GM18868 (cell line): ENCODE measurements around the gene DOCK7.
"Not testable (repeated sequence)": the region's sequence is repeated elsewhere in the genome, so short reads cannot be mapped to it uniquely, and the experiment has no call there.

ENCODE experiments used
- ATAC-seq: cut with Tn5 transposase; IDR thresholded peaks from one replicate; pipeline ENCODE4 v1.9.1; 2021; ENCODE audit warnings: mild to moderate bottlenecking, moderate library complexity; ENCODE audit not compliant: unreplicated experiment

DOCK7 gene

DNA sequence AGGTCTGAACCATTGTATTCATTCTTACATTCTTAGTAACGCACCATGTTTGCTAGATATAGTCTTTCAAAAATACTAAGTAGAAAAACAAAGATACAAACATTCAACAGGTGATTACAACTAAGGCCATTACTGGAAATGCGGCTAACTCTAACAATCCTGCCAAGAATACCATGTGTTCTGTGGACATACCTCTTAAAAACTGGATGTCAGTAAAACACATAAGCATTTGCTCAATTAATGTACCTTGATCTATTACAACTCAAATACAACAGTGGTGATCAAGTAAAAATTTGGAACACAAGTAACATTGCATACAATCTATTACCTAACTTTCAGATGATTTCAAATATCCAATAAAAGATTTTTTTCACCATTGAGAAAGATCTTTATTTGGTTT is 75.4 kb downstream of the DOCK7 start:
- ATAC-seq = no peak

DNA sequence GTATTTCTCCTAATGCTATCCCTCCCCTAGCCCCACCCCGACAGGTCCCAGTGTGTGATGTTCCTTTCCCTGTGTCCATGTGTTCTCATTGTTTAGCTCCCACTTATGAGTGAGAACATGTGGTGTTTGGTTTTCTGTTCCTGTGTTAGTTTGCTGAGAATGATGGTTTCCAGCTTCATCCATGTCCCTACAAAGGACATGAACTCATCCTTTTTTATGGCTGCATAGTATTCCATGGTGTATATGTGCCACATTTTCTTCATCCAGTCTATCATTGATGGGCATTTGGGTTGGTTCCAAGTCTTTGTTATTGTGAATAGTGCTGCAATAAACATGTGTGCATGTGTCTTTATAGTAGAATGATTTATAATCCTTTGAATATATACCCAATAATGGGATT is 77.6 kb downstream of the DOCK7 start:
- ATAC-seq = not testable (repeated sequence)

DNA sequence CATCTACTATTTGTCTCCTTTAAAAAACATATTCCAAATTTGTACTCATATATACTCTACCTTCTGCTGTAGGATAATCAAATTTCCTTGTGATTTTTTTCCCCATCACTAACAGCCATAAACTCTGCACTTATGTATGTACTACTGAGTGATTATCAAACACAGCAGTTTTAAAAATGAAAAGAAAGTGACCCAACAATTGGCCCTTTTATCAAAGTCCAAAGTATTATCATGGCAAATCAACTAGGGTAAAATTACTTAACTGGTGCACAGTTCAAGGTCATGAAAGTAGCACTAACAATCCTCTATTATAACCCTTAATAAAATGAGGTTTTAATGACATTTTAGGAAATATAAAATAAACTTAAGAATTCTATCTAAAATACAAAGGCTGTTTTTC is 79.3 kb downstream of the DOCK7 start:
- ATAC-seq = no peak

DNA sequence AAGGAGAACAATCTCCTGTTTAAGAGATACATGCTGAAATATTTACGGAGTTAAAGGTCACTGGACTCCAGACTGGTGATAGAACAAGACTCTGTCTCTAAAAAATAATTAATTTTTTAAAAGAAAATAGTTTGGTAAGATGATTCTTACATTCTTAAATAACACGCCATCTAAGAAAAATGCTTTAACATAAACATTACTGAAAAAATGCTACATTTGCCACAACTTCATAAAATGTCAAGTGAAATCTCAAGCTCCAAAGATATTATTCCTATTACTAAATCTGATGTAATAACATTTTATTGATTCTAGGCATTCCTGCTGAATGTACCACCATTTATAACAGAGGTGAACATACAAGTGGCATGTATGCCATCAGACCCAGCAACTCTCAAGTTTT is 86.7 kb downstream of the DOCK7 start:
- no peak for ATAC-seq

DNA sequence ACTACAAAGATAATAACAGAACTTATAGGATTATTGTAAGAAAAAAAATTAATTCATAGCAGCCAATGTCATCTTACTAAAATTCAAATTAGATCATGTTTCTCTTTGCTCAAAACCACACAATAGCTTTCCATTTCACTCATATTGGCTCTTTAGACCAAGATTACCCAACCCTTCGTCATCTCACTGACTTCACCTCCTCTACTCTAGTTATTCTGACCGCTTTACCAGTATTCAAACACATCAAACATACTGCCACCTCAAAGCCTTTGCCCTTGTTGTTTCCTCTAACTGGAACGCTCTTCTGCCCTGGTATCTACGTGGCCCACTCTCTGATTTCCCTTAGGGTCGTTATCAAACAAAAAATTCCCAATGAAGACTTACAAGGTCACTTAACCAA is 89.1 kb downstream of the DOCK7 start:
- ATAC-seq = no peak

DNA sequence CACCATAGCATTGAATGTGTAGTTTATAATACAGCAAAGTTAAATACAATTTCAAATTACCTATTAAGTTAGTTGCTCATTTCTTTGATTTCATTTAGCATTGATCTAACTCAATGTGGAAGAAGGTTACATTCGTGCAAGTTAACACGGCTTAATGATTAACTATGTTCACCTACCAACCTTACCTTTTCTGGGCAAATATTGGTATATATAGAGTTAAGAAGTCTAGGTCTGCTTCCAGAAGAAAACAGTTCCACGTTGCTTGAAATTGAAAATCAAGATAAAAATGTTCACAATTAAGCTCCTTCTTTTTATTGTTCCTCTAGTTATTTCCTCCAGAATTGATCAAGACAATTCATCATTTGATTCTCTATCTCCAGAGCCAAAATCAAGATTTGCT is 90.9 kb downstream of the DOCK7 start, which contains the start of gene ANGPTL3:
ANGPTL3 (plus strand) TSS at position 240 of the 400 bp plus-strand sequence; CDS start at position 287, 47 bp downstream.
- no peak for ATAC-seq

DNA sequence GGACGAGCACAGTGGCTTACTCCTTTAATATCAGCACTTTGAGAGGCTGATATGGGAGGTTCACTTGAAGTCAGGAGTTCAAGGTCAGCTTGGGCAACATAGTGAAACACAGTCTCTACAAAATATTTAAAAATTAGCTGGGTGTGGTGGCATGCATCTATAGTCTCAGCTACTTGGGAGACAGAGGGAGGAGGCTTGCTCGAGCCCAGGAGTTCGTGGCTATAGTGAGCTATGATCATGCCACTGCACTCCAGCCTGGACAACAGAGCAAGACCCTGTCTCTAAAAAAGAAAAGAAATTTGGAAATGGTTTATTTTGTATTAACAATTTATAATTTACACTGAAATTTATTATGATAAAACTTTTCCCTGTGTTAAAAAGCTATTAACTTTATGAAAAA is 92.5 kb downstream of the DOCK7 start:
- ATAC-seq = no peak

DNA sequence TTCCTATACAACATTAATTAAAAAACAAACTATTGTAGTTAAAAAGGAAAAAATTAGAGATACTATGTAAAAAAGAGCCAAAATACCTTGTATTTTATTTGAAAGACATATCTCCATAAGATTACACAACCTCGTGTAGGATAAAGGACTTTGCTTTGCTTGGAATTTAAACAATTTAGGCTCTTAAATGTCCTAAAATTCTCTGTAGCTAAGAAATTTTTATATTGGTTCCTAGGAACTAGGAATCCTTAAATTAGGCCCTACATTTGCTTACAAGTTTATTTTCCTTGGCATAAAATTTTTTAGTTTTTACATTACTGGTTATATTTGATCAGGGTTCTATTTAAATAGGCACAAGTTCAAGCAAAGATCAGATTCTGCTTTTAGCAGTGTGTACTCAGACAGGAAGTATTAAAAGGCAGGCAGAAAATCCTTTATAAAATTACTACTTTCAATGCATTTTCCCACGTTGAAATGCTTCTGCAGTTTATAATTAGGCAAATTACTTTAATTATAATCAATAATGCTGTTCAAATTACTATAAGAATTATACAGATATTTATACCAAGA is 94.3 kb downstream of the DOCK7 start:
- ATAC-seq = no peak

DNA sequence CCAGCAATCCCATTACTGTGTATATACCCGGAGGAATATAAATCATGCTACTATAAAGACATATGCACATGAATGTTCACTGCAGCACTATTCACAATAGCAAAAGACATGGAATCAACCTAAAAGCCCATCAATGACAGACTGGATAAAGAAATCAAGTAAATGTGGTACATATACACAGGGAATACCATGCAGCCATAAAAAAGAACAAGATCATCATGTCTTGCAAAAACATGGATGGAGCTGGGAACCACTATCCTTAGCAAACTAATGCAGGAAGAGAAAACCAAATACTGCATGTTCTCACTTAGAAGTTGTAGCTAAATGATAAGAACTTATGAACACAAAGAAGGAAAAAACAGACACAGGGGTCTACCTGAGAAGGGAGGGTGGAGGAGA is 97.2 kb downstream of the DOCK7 start:
- ATAC-seq = no peak

DNA sequence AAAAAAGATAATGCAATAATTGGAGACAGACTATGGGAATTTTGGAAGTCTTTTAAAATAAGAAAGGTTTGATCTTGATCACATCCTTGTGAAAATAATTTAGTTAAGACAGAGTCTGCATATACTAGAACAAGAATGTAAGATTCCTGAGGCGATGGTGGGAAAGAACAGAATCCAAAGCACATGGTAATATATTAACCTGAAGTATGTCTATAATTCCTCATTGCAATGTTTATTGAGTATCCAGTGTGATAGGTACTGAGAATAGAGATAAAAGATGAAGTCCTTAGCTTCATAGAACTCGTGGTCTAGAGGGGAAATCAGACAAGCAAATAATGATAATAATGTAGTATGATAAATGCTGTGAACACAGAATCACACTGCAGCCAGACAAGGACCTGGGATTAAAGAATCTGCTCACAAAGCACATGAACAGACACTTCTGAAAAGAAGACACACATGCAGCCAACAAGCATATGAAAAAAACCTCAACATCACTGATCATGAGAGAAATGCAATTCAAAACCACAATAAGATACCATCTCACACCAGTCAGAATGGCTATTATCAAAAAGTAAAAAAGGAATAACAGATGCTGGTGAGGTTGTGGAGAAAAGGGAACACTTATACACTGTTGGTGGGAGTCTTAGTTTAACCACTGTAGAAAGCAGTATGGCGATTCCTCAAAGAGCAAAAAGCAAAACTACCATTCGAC is 97.8 kb downstream of the DOCK7 start:
- no peak for ATAC-seq

DNA sequence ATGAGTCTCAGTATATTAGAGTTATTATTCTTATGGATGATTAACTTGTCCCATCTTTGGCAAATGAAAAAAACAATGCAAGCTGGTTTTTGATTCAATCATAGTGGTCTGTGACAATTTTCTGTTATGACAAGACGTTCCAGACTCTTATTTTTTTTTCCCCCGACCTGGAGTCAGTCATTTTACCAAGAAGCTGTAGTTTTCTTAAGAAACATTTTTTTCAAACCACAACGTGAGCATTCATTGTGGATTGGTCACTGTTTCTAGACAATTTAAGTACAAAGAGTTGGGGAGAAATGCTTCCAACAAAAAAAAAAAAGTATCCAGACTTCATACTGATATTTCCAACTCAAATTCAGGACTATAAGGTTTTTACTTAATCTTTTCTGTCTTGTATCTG is 98.9 kb downstream of the DOCK7 start:
- no peak for ATAC-seq

DNA sequence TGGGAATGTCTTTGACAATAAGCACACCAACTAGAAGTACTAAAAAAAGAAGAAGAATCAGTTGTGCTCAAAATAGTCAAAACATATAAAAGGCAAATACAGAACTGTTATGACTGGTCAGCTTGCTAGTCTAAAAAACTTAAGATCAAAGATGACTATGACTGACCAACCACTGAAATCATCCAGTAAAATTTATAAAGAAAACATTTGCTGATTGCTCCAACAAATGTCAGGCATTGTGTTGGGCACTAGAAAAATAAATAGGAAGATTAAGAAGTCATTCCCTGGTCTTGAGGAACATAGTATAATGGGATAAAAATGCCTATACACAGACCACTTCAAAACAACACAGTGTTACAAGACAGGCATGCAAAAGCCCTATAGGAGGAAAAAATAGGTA is 100.2 kb downstream of the DOCK7 start:
- no peak for ATAC-seq

DNA sequence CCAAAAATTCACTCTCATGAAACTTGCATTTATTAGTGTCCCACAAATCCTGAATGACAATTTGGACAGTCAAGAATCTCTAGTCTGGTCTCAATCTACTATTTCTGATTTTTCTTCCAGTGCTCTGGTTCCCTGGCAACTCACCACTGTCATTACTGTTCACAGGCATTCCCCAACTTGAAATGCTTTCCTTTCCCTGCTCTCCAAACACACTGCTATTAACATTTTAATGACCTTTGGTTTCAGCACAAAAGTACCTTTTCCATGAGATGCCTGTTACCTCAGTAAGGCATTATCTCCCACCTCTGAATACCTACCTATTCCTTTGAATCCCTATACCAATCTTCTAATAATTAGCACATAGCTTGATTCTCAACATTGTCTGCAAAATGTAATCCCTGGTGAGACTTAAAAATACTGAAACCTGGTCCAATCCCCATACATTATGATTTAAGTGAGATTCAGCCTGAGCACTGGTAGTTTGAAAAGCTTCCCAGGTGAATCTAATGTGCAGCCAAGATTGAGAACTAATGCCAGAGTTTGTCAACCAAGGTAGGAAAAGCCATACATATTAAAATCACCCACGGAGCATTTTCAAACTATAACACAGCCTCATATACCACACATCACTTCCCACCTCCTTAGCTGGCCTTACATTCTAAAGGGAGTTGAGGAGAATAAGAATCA is 102.6 kb downstream of the DOCK7 start:
- no peak for ATAC-seq

DNA sequence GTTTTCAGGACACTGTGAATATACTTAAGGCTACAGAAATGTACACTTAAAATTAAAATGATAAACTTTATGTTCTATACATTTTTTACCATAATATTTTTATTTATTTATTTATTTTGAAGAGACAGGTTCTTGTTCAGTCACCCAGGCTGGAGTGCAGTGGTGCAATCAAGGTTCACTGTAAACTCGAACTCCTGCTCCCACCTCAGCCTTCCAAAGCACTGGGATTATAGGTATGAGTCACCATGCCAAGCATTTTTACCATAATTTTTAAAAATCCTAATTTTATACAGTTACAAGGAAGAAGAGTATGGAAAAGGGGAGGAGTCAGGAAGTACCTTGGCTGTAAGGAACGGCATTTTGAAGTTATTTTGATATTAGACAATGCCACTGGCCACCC is 114.5 kb downstream of the DOCK7 start:
- ATAC-seq = no peak

DNA sequence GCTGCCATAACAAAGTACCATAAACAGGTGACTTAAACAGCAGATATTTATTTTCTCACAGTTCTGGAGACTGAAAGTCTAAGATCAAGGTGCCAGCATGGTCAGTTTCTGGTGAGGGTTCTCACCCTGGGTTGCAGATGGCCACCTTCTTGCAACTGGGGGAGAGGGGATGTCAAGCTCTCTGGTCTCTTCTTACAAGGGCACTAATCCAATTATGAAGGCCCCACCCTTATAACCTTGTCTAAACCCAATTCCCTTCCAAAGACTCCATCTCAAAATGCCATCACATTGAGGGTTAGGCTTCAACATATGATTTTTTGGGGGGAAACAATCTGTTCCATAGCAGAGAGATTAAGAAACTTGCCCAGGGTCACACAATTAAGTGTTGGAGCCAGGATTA is 115.7 kb downstream of the DOCK7 start:
- ATAC-seq = no peak

DNA sequence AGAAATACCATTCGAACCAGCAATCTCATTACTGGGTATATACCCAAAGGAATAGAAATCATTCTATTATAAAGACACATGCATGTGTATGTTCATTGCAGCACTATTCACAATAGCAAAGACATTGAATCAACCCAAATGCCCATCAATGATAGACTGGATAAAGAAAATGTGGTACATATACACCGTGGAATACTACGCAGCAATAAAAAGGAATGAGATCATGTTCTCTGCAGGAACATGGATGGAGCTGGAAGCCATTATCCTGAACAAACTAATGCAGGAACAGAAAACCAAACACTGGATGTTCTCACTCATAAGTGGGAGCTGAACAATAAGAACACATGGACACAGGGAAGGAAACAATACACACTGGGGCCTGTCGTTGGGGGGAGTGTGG is 116.7 kb downstream of the DOCK7 start:
- ATAC-seq = not testable (repeated sequence)

DNA sequence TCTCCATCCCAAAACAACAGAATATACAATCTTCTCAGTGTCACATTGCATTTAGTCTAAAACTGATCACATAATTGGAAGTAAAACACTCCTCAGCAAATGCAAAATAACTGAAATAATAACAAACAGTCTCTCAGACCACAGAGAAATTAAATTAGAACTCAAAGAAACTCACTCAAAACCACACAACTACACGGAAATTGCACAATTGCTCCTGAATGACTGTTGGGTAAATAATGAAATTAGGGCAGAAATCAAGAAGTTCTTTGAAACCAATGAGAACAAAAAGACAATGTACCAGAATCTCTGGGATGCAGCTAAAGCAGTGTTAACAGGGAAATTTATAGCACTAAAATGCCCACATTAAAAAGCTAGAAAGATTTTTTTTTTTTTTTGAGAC is 120.3 kb downstream of the DOCK7 start:
- ATAC-seq = not testable (repeated sequence)

DNA sequence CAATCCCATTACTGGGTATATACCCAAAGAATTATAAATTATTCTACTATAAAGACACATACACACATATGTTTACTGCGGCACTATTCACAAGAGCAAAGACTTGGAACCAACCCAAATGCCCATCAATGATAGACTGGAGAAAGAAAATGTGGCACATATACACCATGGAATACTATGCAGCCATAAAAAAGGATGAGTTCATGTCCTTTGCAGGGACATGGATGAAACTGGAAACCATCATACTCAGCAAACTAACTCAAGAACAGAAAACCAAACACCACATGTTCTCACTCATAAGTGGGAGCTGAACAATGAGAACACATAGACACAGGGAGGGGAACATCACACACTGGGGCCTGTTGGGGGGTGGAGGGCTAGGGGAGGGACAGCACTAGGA is 121.0 kb downstream of the DOCK7 start:
- ATAC-seq = not testable (repeated sequence)

DNA sequence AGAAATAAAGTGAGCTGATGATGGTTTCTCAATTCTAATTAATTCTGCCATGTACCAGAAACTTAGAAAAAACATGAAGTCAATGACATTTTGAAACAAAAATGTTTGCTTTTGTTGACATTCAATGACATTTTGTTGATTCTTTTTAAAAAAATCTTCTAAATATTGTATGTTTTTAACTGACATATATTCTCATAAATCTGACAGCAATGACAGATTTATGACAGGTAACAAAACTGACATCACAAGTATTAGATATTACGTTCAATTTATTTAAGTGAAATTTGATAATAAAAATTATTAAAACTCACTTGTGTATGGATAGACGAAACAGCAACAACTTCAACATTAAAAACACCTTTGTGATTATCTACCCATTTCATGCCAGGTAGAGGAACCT is 126.9 kb downstream of the DOCK7 start:
- no peak for ATAC-seq

DNA sequence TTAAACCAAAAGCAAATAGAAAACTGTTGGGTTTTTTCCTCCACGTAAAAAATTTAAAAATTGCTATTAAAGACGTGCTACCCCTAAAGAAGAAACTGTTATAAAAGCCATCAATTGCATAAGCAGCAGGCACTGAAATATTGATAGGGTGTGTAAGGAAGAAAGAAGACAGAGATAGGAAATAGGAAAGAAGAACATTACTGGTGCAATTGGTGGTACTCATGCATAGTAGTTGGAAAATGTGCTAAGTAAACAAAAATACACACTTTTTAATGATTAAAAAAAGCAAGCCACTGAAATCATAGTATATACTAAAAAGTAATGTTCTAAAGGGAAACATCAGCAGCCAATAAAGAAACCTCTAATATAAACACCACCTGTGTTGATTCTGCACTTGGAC is 143.6 kb downstream of the DOCK7 start:
- no peak for ATAC-seq

DNA sequence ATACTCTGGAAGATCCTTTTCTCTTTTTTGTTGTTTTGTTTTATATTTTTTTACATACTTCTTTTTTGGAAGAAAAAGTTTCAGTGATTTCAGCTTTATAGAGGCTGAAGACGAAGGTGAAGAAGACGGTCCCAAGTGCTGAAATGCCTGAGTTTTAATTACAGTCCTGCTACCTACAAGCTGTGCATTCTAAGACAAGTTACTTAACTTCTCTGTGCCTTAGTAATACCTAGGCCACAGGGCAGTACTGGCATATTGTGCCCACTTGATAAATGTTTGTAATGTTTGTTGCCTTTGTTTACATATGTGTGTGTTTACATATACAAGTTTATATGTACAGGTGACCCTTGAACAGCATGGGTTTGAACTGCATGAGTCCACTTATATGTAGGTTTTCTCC is 147.1 kb downstream of the DOCK7 start:
- ATAC-seq = no peak

DNA sequence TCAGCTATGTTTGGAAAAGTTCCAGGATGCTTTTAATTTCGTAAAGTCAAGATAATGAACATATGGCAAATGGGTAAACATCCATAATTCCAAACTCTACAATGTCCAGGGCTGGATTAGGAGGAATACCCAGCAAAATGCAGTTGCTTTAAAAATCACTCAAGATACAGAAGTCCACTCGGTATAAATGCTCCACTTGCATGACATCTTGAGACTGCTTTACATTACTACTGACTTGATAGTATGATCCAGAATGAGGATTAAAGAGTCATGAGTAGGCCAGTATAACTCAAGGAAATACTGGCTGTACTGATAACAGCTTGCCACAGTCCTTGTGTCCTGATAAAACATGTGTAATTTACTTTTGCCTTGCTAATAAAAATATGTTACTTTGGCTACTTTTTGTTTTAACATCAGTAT is 149.1 kb downstream of the DOCK7 start:
- ATAC-seq = no peak
